ENCODE measurements around the gene CES1. TPM values are rescaled to one million over a fixed set of nuclear protein-coding genes. Genes with fewer than 3 reads are reported as not detected.
"Not testable (repeated sequence)": the region's sequence is repeated elsewhere in the genome, so short reads cannot be mapped to it uniquely, and the experiment has no call there.

Gene CES1
- total RNA-seq, 1 donor from 2014 or later = 1.0 TPM

- Histone ChIP-seq H3K27ac (ENCODE audit: low read depth, low read length) (no peak overlapping the region), H3K9me3 (ENCODE audit: control insufficient read depth in 3 of 3, low read length in 3 of 3) (no peaks in the 10 kb centered on the region), H3K4me3 (ENCODE audit: low read length in 3 of 3) (no peak overlapping the region), H3K9ac (ENCODE audit: low read depth in 1 of 3, low read length in 3 of 3) (no peak overlapping the region), H3K27me3 (ENCODE audit: control insufficient read depth in 3 of 3, insufficient read depth in 3 of 3, low read length in 3 of 3) (peaks cover 0 to 4% (median 0%) of the 10 kb centered on the region in 3 donors), H3K36me3 (ENCODE audit: control insufficient read depth in 3 of 3, insufficient read depth in 3 of 3, low read length in 3 of 3) (no peaks in the 10 kb centered on the region), H3K4me1 (ENCODE audit: control insufficient read depth in 3 of 3, insufficient read depth in 3 of 3, low read length in 3 of 3) (peaks cover 0 to 10% (median 8%) of the 10 kb centered on the region in 3 donors)
Measured at GRCh38 chr16:55834049-55834448, 1.2 kb upstream of the CES1 start.

DNA sequence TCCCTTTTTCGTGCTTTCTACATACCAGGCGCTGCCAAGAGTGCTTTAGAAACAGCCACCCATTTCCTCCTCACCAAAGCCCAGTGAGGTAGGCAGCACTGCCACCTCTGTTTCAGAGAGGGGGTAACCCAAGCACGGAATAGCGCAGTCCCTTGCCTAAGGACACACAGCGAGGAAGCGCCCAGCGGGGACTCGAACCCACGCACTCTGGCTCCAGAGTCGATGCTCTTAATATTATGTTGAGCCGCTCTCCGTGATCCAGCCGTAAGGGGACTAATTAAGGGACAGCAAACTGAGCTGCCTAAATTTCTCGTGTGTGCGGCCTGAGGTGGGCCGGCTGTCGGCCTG lies 497 bp downstream of the CES1 start:
- Histone ChIP-seq H3K4me3 (ENCODE audit: low read length in 3 of 3) (peak overlapping the region; percentile 17 to 32 (median 20)), H3K4me1 (ENCODE audit: control insufficient read depth in 3 of 3, insufficient read depth in 3 of 3, low read length in 3 of 3) (peaks cover 0 to 10% (median 8%) of the 10 kb centered on the region in 3 donors), H3K9me3 (ENCODE audit: control insufficient read depth in 3 of 3, low read length in 3 of 3) (no peaks in the 10 kb centered on the region), H3K27me3 (ENCODE audit: control insufficient read depth in 3 of 3, insufficient read depth in 3 of 3, low read length in 3 of 3) (peaks cover 0 to 4% (median 0%) of the 10 kb centered on the region in 3 donors), H3K9ac (ENCODE audit: low read depth in 1 of 3, low read length in 3 of 3) (peak overlapping the region in 2 of 3 donors; percentile 14 to 69), H3K36me3 (ENCODE audit: control insufficient read depth in 3 of 3, insufficient read depth in 3 of 3, low read length in 3 of 3) (no peaks in the 10 kb centered on the region), H3K27ac (ENCODE audit: low read depth, low read length) (no peak overlapping the region)

GRCh38 chr16:55830658-55831294 lies 2.1 kb downstream of the CES1 start:
- peaks cover 0 to 4% (median 0%) of the 10 kb centered on the region in 3 donors for H3K27me3 ChIP-seq (ENCODE audit: control insufficient read depth in 3 of 3, insufficient read depth in 3 of 3, low read length in 3 of 3)
- H3K9me3 ChIP-seq (ENCODE audit: control insufficient read depth in 3 of 3, low read length in 3 of 3) = no peaks in the 10 kb centered on the region
- no peak overlapping the region for H3K4me3 ChIP-seq (ENCODE audit: low read length in 3 of 3)
- no peaks in the 10 kb centered on the region for H3K36me3 ChIP-seq (ENCODE audit: control insufficient read depth in 3 of 3, insufficient read depth in 3 of 3, low read length in 3 of 3)
- no peak overlapping the region for H3K9ac ChIP-seq (ENCODE audit: low read depth in 1 of 3, low read length in 3 of 3)
- H3K4me1 ChIP-seq (ENCODE audit: control insufficient read depth in 3 of 3, insufficient read depth in 3 of 3, low read length in 3 of 3) = peaks cover 0 to 10% (median 8%) of the 10 kb centered on the region in 3 donors
- no peak overlapping the region for H3K27ac ChIP-seq (ENCODE audit: low read depth, low read length)

DNA sequence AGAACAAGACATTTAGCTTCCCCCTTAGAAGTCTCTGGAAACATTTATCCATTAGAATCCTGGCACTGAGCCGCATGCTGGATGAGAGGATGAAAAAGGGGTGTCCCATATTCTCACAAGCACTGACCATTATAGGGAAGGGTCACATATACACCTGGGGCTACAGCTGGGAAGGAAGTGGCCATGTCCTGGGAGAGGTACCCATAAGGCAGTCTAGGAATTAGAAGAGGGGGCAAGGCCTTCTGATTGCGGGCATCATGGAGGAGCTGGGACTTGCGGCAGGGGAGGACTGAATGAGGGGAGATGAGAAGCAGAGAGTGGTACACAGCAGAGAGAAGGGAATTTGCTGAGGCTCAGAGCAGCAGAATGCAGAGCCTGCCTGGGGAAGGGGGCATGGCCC lies 3.7 kb downstream of the CES1 start:
- H3K4me3 ChIP-seq (ENCODE audit: low read length in 3 of 3); H3K9me3 ChIP-seq (ENCODE audit: control insufficient read depth in 3 of 3, low read length in 3 of 3); H3K27ac ChIP-seq (ENCODE audit: low read depth, low read length); H3K36me3 ChIP-seq (ENCODE audit: control insufficient read depth in 3 of 3, insufficient read depth in 3 of 3, low read length in 3 of 3); H3K4me1 ChIP-seq (ENCODE audit: control insufficient read depth in 3 of 3, insufficient read depth in 3 of 3, low read length in 3 of 3); H3K9ac ChIP-seq (ENCODE audit: low read depth in 1 of 3, low read length in 3 of 3); H3K27me3 ChIP-seq (ENCODE audit: control insufficient read depth in 3 of 3, insufficient read depth in 3 of 3, low read length in 3 of 3): not testable (repeated sequence)

DNA sequence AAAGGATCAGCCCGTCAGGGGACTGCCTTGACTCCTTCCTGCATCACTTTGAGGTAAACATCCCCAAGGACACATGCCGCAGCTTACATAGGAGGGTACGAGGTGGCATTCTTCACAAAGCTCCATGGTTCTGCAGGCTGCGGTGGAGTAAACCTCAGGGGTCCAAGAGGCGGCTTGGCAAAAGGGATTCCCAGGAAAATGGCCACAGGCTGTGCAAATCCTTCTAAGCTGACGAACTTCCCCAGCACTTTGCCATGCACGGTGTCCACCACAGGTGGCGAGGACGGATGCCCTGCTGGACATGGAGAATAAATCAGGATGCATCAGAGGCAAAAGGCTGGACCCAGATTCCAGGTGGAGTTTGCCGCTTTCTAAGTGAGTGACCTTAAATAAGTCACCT lies 4.2 kb downstream of the CES1 start:
- Histone ChIP-seq H3K36me3 (ENCODE audit: control insufficient read depth in 3 of 3, insufficient read depth in 3 of 3, low read length in 3 of 3) (no peaks in the 10 kb centered on the region), H3K9ac (ENCODE audit: low read depth in 1 of 3, low read length in 3 of 3) (no peak overlapping the region), H3K27me3 (ENCODE audit: control insufficient read depth in 3 of 3, insufficient read depth in 3 of 3, low read length in 3 of 3) (peaks cover 0 to 4% (median 0%) of the 10 kb centered on the region in 3 donors), H3K4me3 (ENCODE audit: low read length in 3 of 3) (no peak overlapping the region), H3K4me1 (ENCODE audit: control insufficient read depth in 3 of 3, insufficient read depth in 3 of 3, low read length in 3 of 3) (peaks cover 0 to 10% (median 8%) of the 10 kb centered on the region in 3 donors), H3K27ac (ENCODE audit: low read depth, low read length) (no peak overlapping the region), H3K9me3 (ENCODE audit: control insufficient read depth in 3 of 3, low read length in 3 of 3) (no peaks in the 10 kb centered on the region)

- peaks cover 0 to 11% (median 0%) of the 10 kb centered on the region in 3 donors for H3K27me3 ChIP-seq (ENCODE audit: control insufficient read depth in 3 of 3, insufficient read depth in 3 of 3, low read length in 3 of 3)
- no peak overlapping the region for H3K4me3 ChIP-seq (ENCODE audit: low read length in 3 of 3)
- H3K9me3 ChIP-seq (ENCODE audit: control insufficient read depth in 3 of 3, low read length in 3 of 3) = no peaks in the 10 kb centered on the region
- no peak overlapping the region for H3K27ac ChIP-seq (ENCODE audit: low read depth, low read length)
- H3K4me1 ChIP-seq (ENCODE audit: control insufficient read depth in 3 of 3, insufficient read depth in 3 of 3, low read length in 3 of 3) = no peaks in the 10 kb centered on the region
- peaks cover 0 to 2% (median 0%) of the 10 kb centered on the region in 3 donors for H3K36me3 ChIP-seq (ENCODE audit: control insufficient read depth in 3 of 3, insufficient read depth in 3 of 3, low read length in 3 of 3)
- H3K9ac ChIP-seq (ENCODE audit: low read depth in 1 of 3, low read length in 3 of 3) = no peak overlapping the region
Measured at GRCh38 chr16:55825115-55825728, 7.7 kb downstream of the CES1 start.

GRCh38 chr16:55824473-55825000 lies 8.4 kb downstream of the CES1 start:
- no peaks in the 10 kb centered on the region for H3K4me1 ChIP-seq (ENCODE audit: control insufficient read depth in 3 of 3, insufficient read depth in 3 of 3, low read length in 3 of 3)
- no peak overlapping the region for H3K27ac ChIP-seq (ENCODE audit: low read depth, low read length)
- peaks cover 0 to 2% (median 0%) of the 10 kb centered on the region in 3 donors for H3K36me3 ChIP-seq (ENCODE audit: control insufficient read depth in 3 of 3, insufficient read depth in 3 of 3, low read length in 3 of 3)
- H3K27me3 ChIP-seq (ENCODE audit: control insufficient read depth in 3 of 3, insufficient read depth in 3 of 3, low read length in 3 of 3) = peaks cover 0 to 12% (median 0%) of the 10 kb centered on the region in 3 donors
- no peaks in the 10 kb centered on the region for H3K9me3 ChIP-seq (ENCODE audit: control insufficient read depth in 3 of 3, low read length in 3 of 3)
- no peak overlapping the region for H3K4me3 ChIP-seq (ENCODE audit: low read length in 3 of 3)
- no peak overlapping the region for H3K9ac ChIP-seq (ENCODE audit: low read depth in 1 of 3, low read length in 3 of 3)

GRCh38 chr16:55822280-55822810 lies 10.6 kb downstream of the CES1 start:
- Histone ChIP-seq H3K27ac (ENCODE audit: low read depth, low read length) (no peak overlapping the region), H3K4me1 (ENCODE audit: control insufficient read depth in 3 of 3, insufficient read depth in 3 of 3, low read length in 3 of 3) (no peaks in the 10 kb centered on the region), H3K4me3 (ENCODE audit: low read length in 3 of 3) (no peak overlapping the region), H3K27me3 (ENCODE audit: control insufficient read depth in 3 of 3, insufficient read depth in 3 of 3, low read length in 3 of 3) (peaks cover 0 to 16% (median 3%) of the 10 kb centered on the region in 3 donors), H3K9ac (ENCODE audit: low read depth in 1 of 3, low read length in 3 of 3) (no peak overlapping the region), H3K9me3 (ENCODE audit: control insufficient read depth in 3 of 3, low read length in 3 of 3) (no peaks in the 10 kb centered on the region), H3K36me3 (ENCODE audit: control insufficient read depth in 3 of 3, insufficient read depth in 3 of 3, low read length in 3 of 3) (peaks cover 0 to 2% (median 0%) of the 10 kb centered on the region in 3 donors)

DNA sequence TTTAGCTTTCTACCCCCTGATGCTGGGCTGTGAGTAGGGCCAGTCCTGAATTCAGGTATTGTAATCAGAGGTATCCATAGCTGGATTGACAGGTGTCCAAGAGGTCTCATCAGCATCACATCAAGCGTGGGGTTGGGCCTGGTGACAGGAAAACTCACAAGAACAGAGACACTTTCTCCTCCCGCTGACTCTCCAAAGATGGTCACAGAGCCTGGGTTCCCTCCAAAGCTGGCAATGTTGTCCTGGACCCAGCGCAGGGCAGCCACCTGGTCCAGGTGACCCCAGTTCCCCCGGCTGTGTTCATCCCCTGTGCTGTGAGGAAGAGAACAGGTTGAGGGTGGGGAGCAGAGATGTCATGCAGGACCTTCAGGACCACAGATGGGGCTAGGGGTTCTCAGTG lies 11.7 kb downstream of the CES1 start:
- no peaks in the 10 kb centered on the region for H3K4me1 ChIP-seq (ENCODE audit: control insufficient read depth in 3 of 3, insufficient read depth in 3 of 3, low read length in 3 of 3)
- H3K9ac ChIP-seq (ENCODE audit: low read depth in 1 of 3, low read length in 3 of 3) = no peak overlapping the region
- no peak overlapping the region for H3K27ac ChIP-seq (ENCODE audit: low read depth, low read length)
- H3K9me3 ChIP-seq (ENCODE audit: control insufficient read depth in 3 of 3, low read length in 3 of 3) = no peaks in the 10 kb centered on the region
- peaks cover 0 to 2% (median 0%) of the 10 kb centered on the region in 3 donors for H3K36me3 ChIP-seq (ENCODE audit: control insufficient read depth in 3 of 3, insufficient read depth in 3 of 3, low read length in 3 of 3)
- H3K27me3 ChIP-seq (ENCODE audit: control insufficient read depth in 3 of 3, insufficient read depth in 3 of 3, low read length in 3 of 3) = peaks cover 0 to 16% (median 7%) of the 10 kb centered on the region in 3 donors
- H3K4me3 ChIP-seq (ENCODE audit: low read length in 3 of 3) = no peak overlapping the region

- Histone ChIP-seq H3K9ac (ENCODE audit: low read depth in 1 of 3, low read length in 3 of 3) (no peak overlapping the region), H3K36me3 (ENCODE audit: control insufficient read depth in 3 of 3, insufficient read depth in 3 of 3, low read length in 3 of 3) (peaks cover 0 to 2% (median 0%) of the 10 kb centered on the region in 3 donors), H3K4me1 (ENCODE audit: control insufficient read depth in 3 of 3, insufficient read depth in 3 of 3, low read length in 3 of 3) (no peaks in the 10 kb centered on the region), H3K27ac (ENCODE audit: low read depth, low read length) (no peak overlapping the region), H3K4me3 (ENCODE audit: low read length in 3 of 3) (no peak overlapping the region), H3K9me3 (ENCODE audit: control insufficient read depth in 3 of 3, low read length in 3 of 3) (no peaks in the 10 kb centered on the region), H3K27me3 (ENCODE audit: control insufficient read depth in 3 of 3, insufficient read depth in 3 of 3, low read length in 3 of 3) (peaks cover 0 to 16% (median 7%) of the 10 kb centered on the region in 3 donors)
Measured at GRCh38 chr16:55820615-55821014, 12.3 kb downstream of the CES1 start.
